Breast epithelium (tissue), 4 donors: Measurements from ENCODE around the gene SETBP1. TPM values are rescaled to one million over a fixed set of nuclear protein-coding genes. Genes with fewer than 3 reads are reported as not detected.

Source experiments
- DNase-seq, 2 donors: peaks; one replicate each; pipeline ENCODE4 v3.0.0-alpha.2; 2019; ENCODE audit warnings: low spot score in 2 of 2
- H3K27ac ChIP-seq, 2 donors: fragments of 200-600 bp; sonication (generic) in 1 of 2; one replicate each; pipeline ENCODE4 v1.5.1; 2016 to 2019; ENCODE audit warnings: mild to moderate bottlenecking in 1 of 2
- H3K27me3 ChIP-seq, 2 donors: fragments of 200-600 bp; sonication (generic) in 1 of 2; one replicate each; pipeline versions ENCODE4 v1.5.1 to v1.6.0; 2017 to 2019; ENCODE audit warnings: control low read depth in 1 of 2, mild to moderate bottlenecking in 1 of 2
- H3K36me3 ChIP-seq: fragments of 200-600 bp; one replicate; pipeline ENCODE4 v1.5.1; 2019
- H3K4me1 ChIP-seq, 2 donors: fragments of 200-600 bp; sonication (generic); one replicate each; pipeline ENCODE4 v1.5.1; 2016 to 2019; ENCODE audit warnings: control low read depth in 1 of 2
- H3K4me3 ChIP-seq, 3 donors: fragments of 200-600 bp; sonication (generic); 1 replicate in 2 of 3; 2 replicates in 1 of 3; pipeline ENCODE4 v1.5.1; 2016 to 2019; ENCODE audit warnings: mild to moderate bottlenecking in 3 of 3, moderate library complexity in 2 of 3
- H3K9me3 ChIP-seq, 2 donors: fragments of 200-600 bp; sonication (generic) in 1 of 2; one replicate each; pipeline ENCODE4 v1.5.1; 2016 to 2019; ENCODE audit warnings: control low read depth in 1 of 2
- CTCF ChIP-seq, 3 donors: fragments of 450-650 bp; IDR thresholded peaks; one replicate each; pipeline ENCODE4 v1.5.1; 2016 to 2017; ENCODE audit warnings: antibody characterized with exemption in 3 of 3, mild to moderate bottlenecking in 3 of 3, moderate library complexity in 3 of 3
- POLR2A ChIP-seq: fragments of 450-650 bp; IDR thresholded peaks from one replicate; pipeline ENCODE4 v1.6.1; 2016; ENCODE audit warnings: antibody characterized with exemption, mild to moderate bottlenecking, moderate library complexity
- POLR2AphosphoS5 ChIP-seq, 3 donors: sonication (generic); formaldehyde crosslinking; IDR thresholded peaks; one replicate each; pipeline ENCODE4 v1.6.1; 2017; ENCODE audit warnings: antibody characterized with exemption in 3 of 3
- intact Hi-C: fragments of 100-400 bp; cut with DNase I; formaldehyde crosslinking; loops from one replicate; pipeline ENCODE4 v1.15.1; 2023; ENCODE audit warnings: low total_unique reads
- total RNA-seq, 3 donors: library from RNA; depleted of rRNA; stranded (reverse); fragments of >200 nt; gene quantifications; one replicate each; pipeline ENCODE4 v1.1.0, GENCODE V29; 2016

Gene SETBP1
- total RNA-seq, 3 donors from 2014 or later, result 26.2 to 40.1 (median 37.0) TPM

- TF ChIP-seq POLR2A (no peak), POLR2AphosphoS5 (IDR thresholded peaks at IDR 0.05) (no peak), CTCF (IDR thresholded peaks at IDR 0.05) (no peak)
- intact Hi-C loops, result no loop called here
- Histone ChIP-seq H3K4me3 (no peak overlapping the region), H3K27me3 (no peaks in the 10 kb centered on the region), H3K4me1 (no peaks in the 10 kb centered on the region), H3K36me3 (no peaks in the 10 kb centered on the region), H3K27ac (no peak overlapping the region), H3K9me3 (no peaks in the 10 kb centered on the region)
- DNase-seq, result no peak
These were observed 224.1 kb downstream of the SETBP1 start for GRCh38 chr18:44904768-44905167.

GRCh38 chr18:44909191-44909719, 228.6 kb downstream of the SETBP1 start:
- no peaks in the 10 kb centered on the region for H3K9me3 ChIP-seq
- no peak for DNase-seq
- H3K36me3 ChIP-seq, result no peaks in the 10 kb centered on the region
- H3K4me3 ChIP-seq, result no peak overlapping the region
- no peak overlapping the region for H3K27ac ChIP-seq
- TF ChIP-seq POLR2AphosphoS5 (IDR thresholded peaks at IDR 0.05) (no peak), POLR2A (no peak), CTCF (IDR thresholded peaks at IDR 0.05) (no peak)
- H3K4me1 ChIP-seq, result no peaks in the 10 kb centered on the region
- H3K27me3 ChIP-seq, result no peaks in the 10 kb centered on the region
- intact Hi-C loops, result no loop called here

GRCh38 chr18:44911260-44911659, 230.6 kb downstream of the SETBP1 start:
- H3K27ac ChIP-seq, result no peak overlapping the region
- no peak for DNase-seq
- no peaks in the 10 kb centered on the region for H3K4me1 ChIP-seq
- no peak overlapping the region for H3K4me3 ChIP-seq
- H3K27me3 ChIP-seq, result no peaks in the 10 kb centered on the region
- H3K36me3 ChIP-seq, result no peaks in the 10 kb centered on the region
- TF ChIP-seq POLR2A, result no peak
- TF ChIP-seq CTCF (IDR thresholded peaks at IDR 0.05), result no peak
- no peak for TF ChIP-seq POLR2AphosphoS5 (IDR thresholded peaks at IDR 0.05)
- intact Hi-C loops, result no loop called here
- no peaks in the 10 kb centered on the region for H3K9me3 ChIP-seq

GRCh38 chr18:44911773-44912172, 231.1 kb downstream of the SETBP1 start:
- Histone ChIP-seq H3K4me1 (no peaks in the 10 kb centered on the region), H3K36me3 (no peaks in the 10 kb centered on the region), H3K27ac (no peak overlapping the region), H3K9me3 (no peaks in the 10 kb centered on the region), H3K4me3 (no peak overlapping the region), H3K27me3 (no peaks in the 10 kb centered on the region)
- intact Hi-C loops, result no loop called here
- DNase-seq, result no peak
- TF ChIP-seq POLR2AphosphoS5 (IDR thresholded peaks at IDR 0.05) (no peak), POLR2A (no peak), CTCF (IDR thresholded peaks at IDR 0.05) (no peak)

GRCh38 chr18:44912740-44913478, 232.2 kb downstream of the SETBP1 start:
- peaks cover 0 to 4% of the 10 kb centered on the region in 2 donors for H3K4me1 ChIP-seq
- no peaks in the 10 kb centered on the region for H3K9me3 ChIP-seq
- no peaks in the 10 kb centered on the region for H3K36me3 ChIP-seq
- TF ChIP-seq POLR2AphosphoS5 (IDR thresholded peaks at IDR 0.05), result no peak
- H3K4me3 ChIP-seq, result no peak overlapping the region
- DNase-seq, result no peak
- H3K27me3 ChIP-seq, result no peaks in the 10 kb centered on the region
- intact Hi-C loops, result no loop called here
- H3K27ac ChIP-seq, result no peak overlapping the region
